Measurements from ENCODE around the gene TEC.

GRCh38 chr4:48124870-48125269 is 144.8 kb downstream of the TEC start:
- TF ChIP-seq CTCF (IDR thresholded peaks at IDR 0.05) (no peak), ZFX (IDR thresholded peaks at IDR 0.05; ENCODE audit: borderline replicate concordance) (no peak)

Measured in 22Rv1 (cell line).